GM19351 (cell line): ENCODE results near the gene SHISA6.

Experiments
- ATAC-seq: cut with Tn5 transposase; IDR thresholded peaks from one replicate; pipeline ENCODE4 v1.9.1; 2021; ENCODE audit warnings: mild to moderate bottlenecking, moderate library complexity; ENCODE audit not compliant: unreplicated experiment

SHISA6 gene

GRCh38 chr17:11430751-11431150 is 189.7 kb downstream of the SHISA6 start:
- no peak for ATAC-seq

GRCh38 chr17:11438673-11439072 is 197.7 kb downstream of the SHISA6 start:
- ATAC-seq, result no peak

GRCh38 chr17:11441004-11441403 is 200.0 kb downstream of the SHISA6 start:
- no peak for ATAC-seq

GRCh38 chr17:11446316-11446715 is 205.3 kb downstream of the SHISA6 start:
- no peak for ATAC-seq

GRCh38 chr17:11454096-11454495 is 213.1 kb downstream of the SHISA6 start:
- no peak for ATAC-seq

GRCh38 chr17:11458279-11458678 is 217.3 kb downstream of the SHISA6 start:
- no peak for ATAC-seq

- ATAC-seq, result no peak
Observed at GRCh38 chr17:11459861-11460331, 218.9 kb downstream of the SHISA6 start.

- ATAC-seq, result no peak
Observed at GRCh38 chr17:11461993-11462548, 221.1 kb downstream of the SHISA6 start.

- no peak for ATAC-seq
Observed at GRCh38 chr17:11467639-11468038, 226.6 kb downstream of the SHISA6 start.

- no peak for ATAC-seq
Observed at GRCh38 chr17:11485336-11486100, 244.5 kb downstream of the SHISA6 start.

GRCh38 chr17:11486101-11486867 is 245.3 kb downstream of the SHISA6 start:
- no peak for ATAC-seq

GRCh38 chr17:11486868-11487310 is 245.9 kb downstream of the SHISA6 start:
- no peak for ATAC-seq

- no peak for ATAC-seq
Observed at GRCh38 chr17:11487469-11487868, 246.5 kb downstream of the SHISA6 start.

- ATAC-seq, result no peak
Observed at GRCh38 chr17:11488407-11488806, 247.4 kb downstream of the SHISA6 start.

- no peak for ATAC-seq
Observed at GRCh38 chr17:11490171-11490755, 249.2 kb downstream of the SHISA6 start.

- ATAC-seq, result no peak
Observed at GRCh38 chr17:11492511-11492910, 251.5 kb downstream of the SHISA6 start.

GRCh38 chr17:11493936-11494335 is 252.9 kb downstream of the SHISA6 start:
- ATAC-seq, result no peak

- no peak for ATAC-seq
Observed at GRCh38 chr17:11495613-11496012, 254.6 kb downstream of the SHISA6 start.

GRCh38 chr17:11499881-11500280 is 258.9 kb downstream of the SHISA6 start:
- ATAC-seq, result no peak

- ATAC-seq, result no peak
Observed at GRCh38 chr17:11503308-11504035, 262.5 kb downstream of the SHISA6 start.

GRCh38 chr17:11506635-11507034 is 265.6 kb downstream of the SHISA6 start:
- no peak for ATAC-seq
